Activated gamma-delta T cell treated with Interleukin-2 at 50 U/mL for 16 hours (primary cell): ENCODE measurements around the gene UBE2D4.
"Not testable (repeated sequence)": the region's sequence is repeated elsewhere in the genome, so short reads cannot be mapped to it uniquely, and the experiment has no call there.

Experiments used
- DNase-seq: peaks from one replicate; pipeline ENCODE4 v3.0.0-alpha.2; 2020

Gene UBE2D4

GRCh38 chr7:43969586-43969985, 43.4 kb downstream of the UBE2D4 start:
- not testable (repeated sequence) for DNase-seq

GRCh38 chr7:43970698-43971097, 44.5 kb downstream of the UBE2D4 start:
- DNase-seq: not testable (repeated sequence)

- DNase-seq: not testable (repeated sequence)
Measured at GRCh38 chr7:43974033-43974573, 47.9 kb downstream of the UBE2D4 start.

- not testable (repeated sequence) for DNase-seq
Measured at GRCh38 chr7:43974725-43975482, 48.7 kb downstream of the UBE2D4 start.

GRCh38 chr7:43977525-43977924, 51.3 kb downstream of the UBE2D4 start:
- DNase-seq: no peak

- not testable (repeated sequence) for DNase-seq
Measured at GRCh38 chr7:43978102-43978501, 51.9 kb downstream of the UBE2D4 start.

GRCh38 chr7:43982848-43983247, 56.6 kb downstream of the UBE2D4 start:
- DNase-seq: not testable (repeated sequence)

- DNase-seq: not testable (repeated sequence)
Measured at GRCh38 chr7:43983736-43984135, 57.5 kb downstream of the UBE2D4 start.

- peak; percentile 84 for DNase-seq
Measured at GRCh38 chr7:43985904-43986864, 59.9 kb downstream of the UBE2D4 start.

GRCh38 chr7:43987476-43987875, 61.2 kb downstream of the UBE2D4 start:
- not testable (repeated sequence) for DNase-seq

- not testable (repeated sequence) for DNase-seq
Measured at GRCh38 chr7:43990011-43990585, 63.9 kb downstream of the UBE2D4 start.

GRCh38 chr7:43990829-43991228, 64.6 kb downstream of the UBE2D4 start:
- DNase-seq: not testable (repeated sequence)

- not testable (repeated sequence) for DNase-seq
Measured at GRCh38 chr7:43992896-43993295, 66.7 kb downstream of the UBE2D4 start.

GRCh38 chr7:43994681-43995080, 68.4 kb downstream of the UBE2D4 start:
- DNase-seq: not testable (repeated sequence)

GRCh38 chr7:43997532-43997931, 71.3 kb downstream of the UBE2D4 start, which contains the start of gene SPDYE1:
Gene SPDYE1, plus strand, starts transcription at chr7:43997897. Its CDS starts 2,053 bp downstream, at chr7:43999950.
- not testable (repeated sequence) for DNase-seq
